ENCODE measurements around the gene STXBP6. TPM values are rescaled to one million over a fixed set of nuclear protein-coding genes. Genes with fewer than 3 reads are reported as not detected.

STXBP6 gene
- total and polyA plus RNA-seq, 2 donors (not counting 3 experiments of a cell fraction or from before 2014, with no cell fraction given) = 0.06 TPM; not detected in 1

- dilution Hi-C loops (cut with MboI; ENCODE audit: extremely low pct_ligation_motif_present, low sequenced_read_pairs) (no loop called here), intact Hi-C loops (cut with micrococcal nuclease) (no loop called here)
- no peak for DNase-seq (ENCODE audit: low read depth, low spot score)
- ChIA-PET CTCF (no interaction called here), POLR2A (no interaction called here)
- TF ChIP-seq MAX (IDR thresholded peaks at IDR 0.05; ENCODE audit: insufficient read depth, insufficient read length) (no peak), POLR2A (IDR thresholded peaks at IDR 0.05; ENCODE audit: low read depth, low read length) (no peak), FOS (IDR thresholded peaks at IDR 0.05; ENCODE audit: borderline replicate concordance, insufficient read depth, low read length) (no peak), JUN (IDR thresholded peaks at IDR 0.05; ENCODE audit: borderline replicate concordance, insufficient read depth, insufficient read length, low read depth) (no peak), POLR2AphosphoS5 (IDR thresholded peaks at IDR 0.05; ENCODE audit: insufficient read depth, low read depth, low read length) (no peak), EZH2 (IDR thresholded peaks at IDR 0.05; ENCODE audit: borderline replicate concordance, low read depth, low read length, severe bottlenecking) (no peak), MYC (IDR thresholded peaks at IDR 0.05; ENCODE audit: low read depth, low read length) (no peak), CTCF (IDR thresholded peaks at IDR 0.05; ENCODE audit: extremely low read depth in 1 of 2, insufficient read depth in 1 of 2, low read depth in 1 of 2, low read length in 2 of 2) (no peak), GATA2 (IDR thresholded peaks at IDR 0.05; ENCODE audit: insufficient read depth, insufficient read length, low read depth, low read length) (no peak)
- Histone ChIP-seq H3K9ac (replicated peaks; ENCODE audit: extremely low read depth, insufficient read depth, low read length) (no peak overlapping the region), H3K9me1 (replicated peaks; ENCODE audit: control insufficient read depth, extremely low read depth, insufficient read depth, low read length) (no peaks in the 10 kb centered on the region), H3K27me3 (ENCODE audit: control insufficient read depth in 2 of 2, insufficient read depth in 2 of 2, low read length in 2 of 2) (no peaks in the 10 kb centered on the region), H3K4me2 (ENCODE audit: insufficient read depth, low read length) (no peak overlapping the region), H2AFZ (ENCODE audit: low read depth, low read length) (no peak overlapping the region), H3K27ac (ENCODE audit: insufficient read depth, low read depth, low read length) (no peak overlapping the region), H3K4me1 (ENCODE audit: control insufficient read depth, extremely low read depth, insufficient read depth, low read length) (no peaks in the 10 kb centered on the region), H4K20me1 (replicated peaks; ENCODE audit: control insufficient read depth, extremely low read depth, insufficient read depth, low read length) (no peaks in the 10 kb centered on the region), H3K36me3 (ENCODE audit: control insufficient read depth in 2 of 2, extremely low read depth in 1 of 2, insufficient read depth in 2 of 2, low read length in 2 of 2) (no peaks in the 10 kb centered on the region), H3K79me2 (ENCODE audit: control insufficient read depth, insufficient read depth, low read length) (no peaks in the 10 kb centered on the region), H3K4me3 (replicated peaks in 1 of 3; ENCODE audit: insufficient read depth in 1 of 3, low read depth in 1 of 3, low read length in 3 of 3) (no peak overlapping the region), H3K9me3 (replicated peaks; ENCODE audit: control insufficient read depth, insufficient read depth, low read length) (no peaks in the 10 kb centered on the region)
- BruUV-seq (replicated peaks) = no TSS peak
- FAIRE-seq = no peak
These were observed 95.8 kb downstream of the STXBP6 start for GRCh38 chr14:24954037-24954699.

Data from endothelial cell of umbilical vein (primary cell).